PC-9 (cell line): ENCODE results near the gene GUCD1. TPM values are rescaled to one million over a fixed set of nuclear protein-coding genes. Genes with fewer than 3 reads are reported as not detected.

Source experiments
- BruUV-seq: library from RNA; stranded (reverse); fragments of 400-500 nt; replicated peaks from 2 replicates; lab custom pipeline; 2021; lab: Mats Ljungman, UMichigan
- CTCF ChIA-PET: fragments of 300-600 bp; sonication (Branson Sonifier 250); formaldehyde crosslinking; loops from one replicate; lab custom pipeline; 2022; ENCODE audit warnings: antibody characterized with exemption; lab: Charles Lee
- POLR2A ChIA-PET: fragments of 300-600 bp; sonication (Branson Sonifier 250); formaldehyde crosslinking; loops from one replicate; lab custom pipeline; 2022; ENCODE audit warnings: antibody characterized with exemption; ENCODE audit not compliant: unreplicated experiment; lab: Charles Lee
- DNase-seq, 2 experiments: peaks; one replicate each; pipeline versions ENCODE4 v3.0.0 to v3.0.0-alpha.2; 2015 to 2022; ENCODE audit warnings: mixed read lengths in 1 of 2
- H2AFZ ChIP-seq: fragments of 200-600 bp; sonication (generic); 2 replicates; pipeline ENCODE4 v1.8.1; 2017; ENCODE audit warnings: antibody characterized with exemption
- H3F3A ChIP-seq: fragments of 200-600 bp; sonication (generic); 2 replicates; pipeline ENCODE4 v1.8.1; 2017; ENCODE audit warnings: antibody characterized with exemption, mild to moderate bottlenecking, low read depth; ENCODE audit not compliant: insufficient read depth
- H3K27ac ChIP-seq: fragments of 200-600 bp; sonication (generic); 2 replicates; pipeline ENCODE4 v1.6.1; 2016; ENCODE audit warnings: mixed run types
- H3K27me3 ChIP-seq: fragments of 200-600 bp; sonication (generic); 2 replicates; pipeline ENCODE4 v1.6.1; 2016; ENCODE audit warnings: low read depth, mixed run types; ENCODE audit not compliant: insufficient read depth
- H3K36me3 ChIP-seq: fragments of 200-600 bp; sonication (generic); 2 replicates; pipeline ENCODE4 v1.6.1; 2016; ENCODE audit warnings: low read depth, mixed run types
- H3K4me1 ChIP-seq: fragments of 200-600 bp; sonication (generic); replicated peaks from 2 replicates; pipeline ENCODE4 v1.6.1; 2016; ENCODE audit warnings: mixed run types; ENCODE audit not compliant: insufficient read depth
- H3K4me2 ChIP-seq: fragments of 200-600 bp; sonication (generic); 2 replicates; pipeline ENCODE4 v1.6.1; 2017; ENCODE audit warnings: mixed run types
- H3K4me3 ChIP-seq: fragments of 200-600 bp; sonication (generic); 2 replicates; pipeline ENCODE4 v1.6.1; 2016; ENCODE audit warnings: mixed run types
- H3K79me2 ChIP-seq: fragments of 200-600 bp; sonication (generic); 2 replicates; pipeline ENCODE4 v1.6.1; 2017; ENCODE audit warnings: low read depth, mixed run types
- H3K9me2 ChIP-seq: fragments of 200-600 bp; sonication (generic); 2 replicates; pipeline ENCODE4 v1.8.1; 2017; ENCODE audit warnings: mild to moderate bottlenecking; ENCODE audit not compliant: insufficient read depth
- H3K9me3 ChIP-seq: fragments of 200-600 bp; sonication (generic); 2 replicates; pipeline ENCODE4 v1.8.1; 2016; ENCODE audit warnings: low read depth; ENCODE audit not compliant: insufficient read depth
- H4K20me1 ChIP-seq: fragments of 200-600 bp; sonication (generic); 2 replicates; pipeline ENCODE4 v1.8.1; 2017; ENCODE audit not compliant: insufficient read depth
- CTCF ChIP-seq: fragments of 200-600 bp; sonication (generic); conservative IDR thresholded peaks from 2 replicates; pipeline ENCODE4 v1.6.1; 2017; ENCODE audit warnings: mixed run types, antibody characterized with exemption, mild to moderate bottlenecking, moderate library complexity
- EZH2 ChIP-seq: fragments of 200-600 bp; sonication (generic); IDR thresholded peaks from 2 replicates; pipeline ENCODE4 v1.8.0; 2017; ENCODE audit warnings: antibody characterized with exemption, low read depth
- intact Hi-C: fragments of 100-400 bp; cut with micrococcal nuclease; formaldehyde crosslinking; loops from one replicate; pipeline ENCODE4 v1.10.0; 2022; ENCODE audit not compliant: unreplicated experiment
- total RNA-seq: library from RNA; stranded (reverse); gene quantifications from 2 replicates; pipeline ENCODE4 v1.2.3, GENCODE V29; 2021

Gene GUCD1
- total RNA-seq, 1 experiment from 2014 or later: 80.2 TPM

- Histone ChIP-seq H3K4me3 (no peak overlapping the region), H3K27me3 (no peaks in the 10 kb centered on the region), H3K9me2 (no peaks in the 10 kb centered on the region), H3K4me2 (no peak overlapping the region), H3F3A (no peaks in the 10 kb centered on the region), H3K9me3 (no peaks in the 10 kb centered on the region), H3K4me1 (no peaks in the 10 kb centered on the region), H3K36me3 (no peaks in the 10 kb centered on the region), H3K79me2 (no peaks in the 10 kb centered on the region), H3K27ac (no peak overlapping the region), H2AFZ (no peak overlapping the region), H4K20me1 (no peaks in the 10 kb centered on the region)
- no peak for DNase-seq
- intact Hi-C loops: no loop called here
- no TSS peak for BruUV-seq
- ChIA-PET POLR2A (no interaction called here), CTCF (interaction anchor here (0.7 kb wide), 1 partner anchor 28 kb away, joined by 3 read pairs; no protein-coding TSS in a partner anchor)
- TF ChIP-seq EZH2 (no peak), CTCF (no peak)
Observed at GRCh38 chr22:24496661-24497060, 58.3 kb downstream of the GUCD1 start.

GRCh38 chr22:24496234-24496633 is 58.7 kb downstream of the GUCD1 start:
- Histone ChIP-seq H3K9me3 (no peaks in the 10 kb centered on the region), H3K27ac (no peak overlapping the region), H3K4me1 (no peaks in the 10 kb centered on the region), H3K36me3 (no peaks in the 10 kb centered on the region), H2AFZ (no peak overlapping the region), H3K4me2 (no peak overlapping the region), H3K27me3 (no peaks in the 10 kb centered on the region), H3K79me2 (no peaks in the 10 kb centered on the region), H4K20me1 (no peaks in the 10 kb centered on the region), H3F3A (no peaks in the 10 kb centered on the region), H3K9me2 (no peaks in the 10 kb centered on the region), H3K4me3 (no peak overlapping the region)
- no peak for DNase-seq
- intact Hi-C loops: no loop called here
- ChIA-PET CTCF (no interaction called here), POLR2A (no interaction called here)
- BruUV-seq: no TSS peak
- no peak for TF ChIP-seq CTCF
- no peak for TF ChIP-seq EZH2

- DNase-seq: no peak
- TF ChIP-seq EZH2 (no peak), CTCF (no peak)
- Histone ChIP-seq H3F3A (no peaks in the 10 kb centered on the region), H3K36me3 (no peaks in the 10 kb centered on the region), H3K9me3 (no peaks in the 10 kb centered on the region), H3K4me3 (no peak overlapping the region), H3K79me2 (no peaks in the 10 kb centered on the region), H3K27me3 (no peaks in the 10 kb centered on the region), H4K20me1 (no peaks in the 10 kb centered on the region), H2AFZ (no peak overlapping the region), H3K27ac (no peak overlapping the region), H3K4me1 (no peaks in the 10 kb centered on the region), H3K4me2 (no peak overlapping the region), H3K9me2 (no peaks in the 10 kb centered on the region)
- BruUV-seq: no TSS peak
- intact Hi-C loops: no loop called here
- CTCF ChIA-PET: interaction anchor here (0.5 kb wide), 1 partner anchor 30 kb away, joined by 3 read pairs; no protein-coding TSS in a partner anchor
- POLR2A ChIA-PET: no interaction called here
Observed at GRCh38 chr22:24495365-24495675, 59.6 kb downstream of the GUCD1 start.
